Measurements from ENCODE around the gene ABCG4. TPM values are rescaled to one million over a fixed set of nuclear protein-coding genes. Genes with fewer than 3 reads are reported as not detected.
"Not testable (repeated sequence)": the region's sequence is repeated elsewhere in the genome, so short reads cannot be mapped to it uniquely, and the experiment has no call there.

ABCG4 gene
- total RNA-seq, 4 donors from 2014 or later, result 0.14 TPM; not detected in 3

- no peaks in the 10 kb centered on the region for H3K9me3 ChIP-seq
- H3K4me1 ChIP-seq, result peaks cover 0 to 22% (median 5%) of the 10 kb centered on the region in 4 donors
- H3K27ac ChIP-seq, result no peak overlapping the region
- 73 to 80% methylated on average over 1 to 4 of the region's 4 CpGs for WGBS, 2 donors (ENCODE audit: low coverage in 1 of 2)
- DNase-seq, result no peak
- no peaks in the 10 kb centered on the region for H3K27me3 ChIP-seq
- TF ChIP-seq POLR2A (IDR thresholded peaks at IDR 0.05) (no peak), EP300 (IDR thresholded peaks at IDR 0.05; ENCODE audit: low read depth) (no peak), POLR2AphosphoS5 (IDR thresholded peaks at IDR 0.05) (no peak), CTCF (IDR thresholded peaks at IDR 0.05) (no peak)
- in situ Hi-C loops (cut with MboI; ENCODE audit: low pct_ligation_motif_present in 1 of 4, low pct_unique_long_range_greater_than_20kb in 1 of 4, low sequenced_read_pairs in 3 of 4) (no loop called here), intact Hi-C loops (cut with DNase I; ENCODE audit: low total_unique reads) (no loop called here)
- no peak overlapping the region for H3K4me3 ChIP-seq
- no peaks in the 10 kb centered on the region for H3K36me3 ChIP-seq
Observed at GRCh38 chr11:119189393-119189792, 40.5 kb downstream of the ABCG4 start.

- no peak for TF ChIP-seq POLR2A (IDR thresholded peaks at IDR 0.05)
- TF ChIP-seq POLR2AphosphoS5 (IDR thresholded peaks at IDR 0.05), result no peak
- no peak for TF ChIP-seq EP300 (IDR thresholded peaks at IDR 0.05; ENCODE audit: low read depth)
- TF ChIP-seq CTCF (IDR thresholded peaks at IDR 0.05), result no peak
- Histone ChIP-seq H3K4me1 (peaks cover 0 to 18% (median 5%) of the 10 kb centered on the region in 4 donors), H3K36me3 (no peaks in the 10 kb centered on the region), H3K9me3 (no peaks in the 10 kb centered on the region), H3K4me3 (no peak overlapping the region), H3K27me3 (no peaks in the 10 kb centered on the region), H3K27ac (no peak overlapping the region)
- intact Hi-C loops (cut with DNase I; ENCODE audit: low total_unique reads), result no loop called here
- 90% methylated on average over 9 of the region's 9 CpGs; no CpG with 5 or more reads in 1 of the 2 donors for WGBS, 2 donors (ENCODE audit: low coverage in 1 of 2)
- in situ Hi-C loops (cut with MboI; ENCODE audit: low pct_ligation_motif_present in 1 of 4, low pct_unique_long_range_greater_than_20kb in 1 of 4, low sequenced_read_pairs in 3 of 4), result no loop called here
- no peak for DNase-seq
Observed at GRCh38 chr11:119190531-119190930, 41.7 kb downstream of the ABCG4 start.

GRCh38 chr11:119191265-119191664 is 42.4 kb downstream of the ABCG4 start:
- intact Hi-C loops (cut with DNase I; ENCODE audit: low total_unique reads); H3K27ac ChIP-seq; H3K27me3 ChIP-seq; H3K36me3 ChIP-seq; H3K4me3 ChIP-seq; H3K9me3 ChIP-seq; in situ Hi-C loops (cut with MboI; ENCODE audit: low pct_ligation_motif_present in 1 of 4, low pct_unique_long_range_greater_than_20kb in 1 of 4, low sequenced_read_pairs in 3 of 4): not testable (repeated sequence)
- 79 to 83% methylated on average over 2 to 14 of the region's 14 CpGs for WGBS, 2 donors (ENCODE audit: low coverage in 1 of 2)
- peak; percentile 44 for DNase-seq
- peaks cover 0 to 17% (median 5%) of the 10 kb centered on the region in 4 donors for H3K4me1 ChIP-seq

GRCh38 chr11:119192111-119192510 is 43.3 kb downstream of the ABCG4 start:
- 76 to 92% methylated on average over 2 to 3 of the region's 3 CpGs for WGBS, 2 donors (ENCODE audit: low coverage in 1 of 2)
- no peaks in the 10 kb centered on the region for H3K36me3 ChIP-seq
- intact Hi-C loops (cut with DNase I; ENCODE audit: low total_unique reads), result no loop called here

More at GRCh38 chr11:119192111-119192510, 43.3 kb downstream of the ABCG4 start:
- Histone ChIP-seq H3K9me3 (no peaks in the 10 kb centered on the region), H3K4me1 (peaks cover 0 to 18% (median 5%) of the 10 kb centered on the region in 4 donors), H3K27ac (no peak overlapping the region), H3K4me3 (no peak overlapping the region), H3K27me3 (no peaks in the 10 kb centered on the region)
- DNase-seq, result no peak
- in situ Hi-C loops (cut with MboI; ENCODE audit: low pct_ligation_motif_present in 1 of 4, low pct_unique_long_range_greater_than_20kb in 1 of 4, low sequenced_read_pairs in 3 of 4), result no loop called here
- TF ChIP-seq CTCF (IDR thresholded peaks at IDR 0.05), result no peak
- no peak for TF ChIP-seq EP300 (IDR thresholded peaks at IDR 0.05; ENCODE audit: low read depth)
- TF ChIP-seq POLR2AphosphoS5 (IDR thresholded peaks at IDR 0.05), result no peak
- no peak for TF ChIP-seq POLR2A (IDR thresholded peaks at IDR 0.05)
